GM18520 (cell line): ENCODE data around the gene WDR5.
"Not testable (repeated sequence)": the region's sequence is repeated elsewhere in the genome, so short reads cannot be mapped to it uniquely, and the experiment has no call there.

ENCODE experiments used
- ATAC-seq: cut with Tn5 transposase; IDR thresholded peaks from one replicate; pipeline ENCODE4 v1.9.1; 2021; ENCODE audit not compliant: unreplicated experiment

Gene WDR5

GRCh38 chr9:134135343-134136117, at the start of gene WDR5:
Gene WDR5 (plus strand): TSS chr9:134136082. CDS start chr9:134139878, 3,796 bp downstream.
- ATAC-seq: peak; percentile 48

GRCh38 chr9:134088063-134088725, 47.7 kb upstream of the WDR5 start:
- ATAC-seq: no peak

GRCh38 chr9:134089972-134090371, 45.9 kb upstream of the WDR5 start:
- ATAC-seq: no peak

- no peak for ATAC-seq
These were observed 36.6 kb upstream of the WDR5 start for GRCh38 chr9:134099123-134099761.

- ATAC-seq: no peak
These were observed 35.8 kb upstream of the WDR5 start for GRCh38 chr9:134100040-134100439.

GRCh38 chr9:134101133-134101532, 34.7 kb upstream of the WDR5 start:
- not testable (repeated sequence) for ATAC-seq

GRCh38 chr9:134101623-134102149, 34.2 kb upstream of the WDR5 start:
- no peak for ATAC-seq

GRCh38 chr9:134103391-134103998, 32.4 kb upstream of the WDR5 start:
- no peak for ATAC-seq

GRCh38 chr9:134111064-134111463, 24.8 kb upstream of the WDR5 start:
- ATAC-seq: no peak

GRCh38 chr9:134112561-134112960, 23.3 kb upstream of the WDR5 start:
- no peak for ATAC-seq

- not testable (repeated sequence) for ATAC-seq
These were observed 16.9 kb upstream of the WDR5 start for GRCh38 chr9:134118972-134119371.

- no peak for ATAC-seq
These were observed 12.1 kb upstream of the WDR5 start for GRCh38 chr9:134123764-134124128.

- no peak for ATAC-seq
These were observed 10.3 kb upstream of the WDR5 start for GRCh38 chr9:134125413-134126095.

GRCh38 chr9:134126373-134126772, 9.5 kb upstream of the WDR5 start:
- no peak for ATAC-seq

- ATAC-seq: no peak
These were observed 8.8 kb upstream of the WDR5 start for GRCh38 chr9:134127065-134127580.

GRCh38 chr9:134127616-134128015, 8.3 kb upstream of the WDR5 start:
- no peak for ATAC-seq

- no peak for ATAC-seq
These were observed 6.9 kb upstream of the WDR5 start for GRCh38 chr9:134128727-134129679.

GRCh38 chr9:134130503-134131375, 5.1 kb upstream of the WDR5 start:
- ATAC-seq: no peak
